Endothelial cell (in vitro differentiated cells): ENCODE data around the gene STIM1. TPM values are rescaled to one million over a fixed set of nuclear protein-coding genes. Genes with fewer than 3 reads are reported as not detected.
"Not testable (repeated sequence)": the region's sequence is repeated elsewhere in the genome, so short reads cannot be mapped to it uniquely, and the experiment has no call there.

Source experiments
- DNase-seq: peaks from one replicate; pipeline ENCODE4 v3.0.0; 2021; ENCODE audit warnings: low spot score
- H3K27ac Mint-ChIP-seq: one replicate; pipeline ENCODE4 v1.8.0; 2021; ENCODE audit warnings: mixed read lengths, inconsistent platforms; ENCODE audit not compliant: unreplicated experiment
- H3K27me3 Mint-ChIP-seq: one replicate; pipeline ENCODE4 v1.8.0; 2021; ENCODE audit warnings: mild to moderate bottlenecking, moderate library complexity, mixed read lengths, inconsistent platforms; ENCODE audit not compliant: unreplicated experiment
- H3K36me3 Mint-ChIP-seq: one replicate; pipeline ENCODE4 v1.8.0; 2021; ENCODE audit warnings: mild to moderate bottlenecking, low read depth, mixed read lengths, inconsistent platforms; ENCODE audit not compliant: unreplicated experiment
- H3K4me1 Mint-ChIP-seq: one replicate; pipeline ENCODE4 v1.8.0; 2021; ENCODE audit warnings: mild to moderate bottlenecking, mixed read lengths, inconsistent platforms; ENCODE audit not compliant: unreplicated experiment
- H3K4me3 Mint-ChIP-seq: one replicate; pipeline ENCODE4 v1.8.0; 2021; ENCODE audit warnings: mild to moderate bottlenecking, mixed read lengths, inconsistent platforms; ENCODE audit not compliant: unreplicated experiment
- H3K9me3 Mint-ChIP-seq: one replicate; pipeline ENCODE4 v1.8.0; 2021; ENCODE audit warnings: mixed read lengths, inconsistent platforms; ENCODE audit not compliant: unreplicated experiment
- CTCF ChIP-seq: fragments of 200-600 bp; sonication (generic); IDR thresholded peaks from one replicate; pipeline ENCODE4 v1.5.0; 2021; ENCODE audit warnings: antibody characterized with exemption; ENCODE audit not compliant: unreplicated experiment
- total RNA-seq: library from RNA; stranded (reverse); fragmentation: NEBNext Ultra II Directional; extraction: Animal tissue kit (Norgen Biotek cat#: 25700); gene quantifications from one replicate; pipeline ENCODE4 v1.2.1, GENCODE V29; 2021; ENCODE audit not compliant: unreplicated experiment

Gene STIM1
- total RNA-seq, 1 donor from 2014 or later, result 35.9 TPM

DNA sequence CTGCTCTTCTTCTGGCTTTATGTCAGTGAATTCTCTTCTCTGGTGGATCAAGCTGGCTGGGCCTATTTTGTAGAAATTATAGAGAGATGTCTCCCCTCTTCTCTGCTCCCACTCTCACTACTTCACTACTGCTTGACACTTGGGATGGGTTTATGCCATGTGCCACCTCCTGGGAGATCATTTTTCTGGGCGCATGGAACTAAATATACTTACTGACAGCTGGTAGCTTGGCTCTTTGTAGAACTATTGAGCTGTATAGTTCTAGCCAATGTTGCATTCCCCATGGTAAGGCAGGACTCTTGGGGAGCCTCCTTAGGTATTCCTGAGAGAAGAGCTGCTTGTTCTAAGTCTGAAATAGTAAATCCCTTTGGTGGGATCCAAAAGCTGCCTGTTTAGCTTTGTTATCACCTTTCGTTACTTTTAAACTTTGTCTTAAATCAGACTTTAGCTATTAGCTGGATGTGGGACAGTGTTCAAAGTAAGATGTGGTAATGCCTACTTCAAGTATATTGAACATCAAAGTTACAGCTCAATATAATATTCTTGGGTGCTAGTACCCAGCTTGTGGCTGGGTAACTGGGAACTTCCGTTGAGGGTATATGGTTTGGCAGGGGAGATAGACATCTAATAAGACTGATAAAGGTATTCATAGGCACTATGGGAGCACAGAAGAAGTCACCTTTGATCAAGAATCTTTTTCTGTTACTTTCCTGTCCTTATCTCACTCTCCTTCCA lies 151.6 kb downstream of the STIM1 start:
- peaks cover 5% of the 10 kb centered on the region for H3K4me1 Mint-ChIP-seq
- H3K27me3 Mint-ChIP-seq, result peaks cover 1% of the 10 kb centered on the region
- no peak overlapping the region for H3K27ac Mint-ChIP-seq
- no peaks in the 10 kb centered on the region for H3K36me3 Mint-ChIP-seq
- no peaks in the 10 kb centered on the region for H3K9me3 Mint-ChIP-seq
- DNase-seq, result no peak
- H3K4me3 Mint-ChIP-seq, result no peak overlapping the region
- no peak for TF ChIP-seq CTCF

- Mint-ChIP-seq H3K4me3 (no peak overlapping the region), H3K36me3 (no peaks in the 10 kb centered on the region), H3K27ac (no peak overlapping the region), H3K4me1 (peaks cover 5% of the 10 kb centered on the region), H3K9me3 (no peaks in the 10 kb centered on the region), H3K27me3 (peaks cover 3% of the 10 kb centered on the region)
- TF ChIP-seq CTCF, result no peak
- DNase-seq, result no peak
These were observed 152.7 kb downstream of the STIM1 start for GRCh38 chr11:4008116-4008515.

DNA sequence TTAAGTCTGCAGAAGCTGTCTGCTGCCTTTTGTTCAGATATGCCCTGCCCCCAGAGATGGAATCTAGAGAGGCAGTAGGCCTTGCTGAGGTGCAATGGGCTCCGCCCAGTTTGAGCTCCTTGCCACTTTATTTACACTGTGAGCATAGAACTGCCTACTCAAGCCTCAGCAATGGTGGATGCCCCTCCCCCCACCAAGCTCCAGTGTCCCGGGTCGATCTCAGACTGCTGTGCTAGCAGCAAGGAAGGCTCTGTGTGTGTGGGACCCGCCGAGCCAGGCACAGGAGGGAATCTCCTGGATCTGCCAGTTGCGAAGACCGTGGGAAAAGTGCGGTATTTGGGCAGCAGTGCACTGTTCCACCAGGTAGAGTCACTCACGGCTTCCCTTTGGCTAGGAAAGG lies 161.1 kb downstream of the STIM1 start:
- not testable (repeated sequence) for H3K4me3 Mint-ChIP-seq, H3K27me3 Mint-ChIP-seq, H3K9me3 Mint-ChIP-seq, H3K27ac Mint-ChIP-seq, DNase-seq, H3K36me3 Mint-ChIP-seq, H3K4me1 Mint-ChIP-seq

- no peak for TF ChIP-seq CTCF
- no peaks in the 10 kb centered on the region for H3K36me3 Mint-ChIP-seq
- no peak for DNase-seq
- peaks cover 3% of the 10 kb centered on the region for H3K27me3 Mint-ChIP-seq
- H3K9me3 Mint-ChIP-seq, result no peaks in the 10 kb centered on the region
- no peaks in the 10 kb centered on the region for H3K4me1 Mint-ChIP-seq
- no peak overlapping the region for H3K4me3 Mint-ChIP-seq
- no peak overlapping the region for H3K27ac Mint-ChIP-seq
These were observed 161.7 kb downstream of the STIM1 start for GRCh38 chr11:4017129-4017528.

- no peak for DNase-seq
- H3K9me3 Mint-ChIP-seq, result no peaks in the 10 kb centered on the region
- TF ChIP-seq CTCF, result no peak
- H3K27ac Mint-ChIP-seq, result no peak overlapping the region
- H3K4me1 Mint-ChIP-seq, result peaks cover 5% of the 10 kb centered on the region
- H3K36me3 Mint-ChIP-seq, result no peaks in the 10 kb centered on the region
- no peak overlapping the region for H3K4me3 Mint-ChIP-seq
- peaks cover 4% of the 10 kb centered on the region for H3K27me3 Mint-ChIP-seq
These were observed 163.2 kb downstream of the STIM1 start for GRCh38 chr11:4018641-4019040.
